C4-2B (cell line): Measurements from ENCODE around the gene WNK3.

Source experiments
- H3K27ac ChIP-seq: fragments of 450-650 bp; 2 replicates; pipeline ENCODE4 v1.5.1; 2017
- CTCF ChIP-seq: fragments of 450-650 bp; conservative IDR thresholded peaks from 2 replicates; pipeline ENCODE4 v1.5.1; 2017; ENCODE audit warnings: mild to moderate bottlenecking
- ZFX ChIP-seq: fragments of 450-650 bp; IDR thresholded peaks from 2 replicates; pipeline ENCODE4 v1.6.1; 2017

The WNK3 gene

GRCh38 chrX:54208531-54208930, 149.3 kb downstream of the WNK3 start:
- no peak for TF ChIP-seq ZFX
- no peak for TF ChIP-seq CTCF
- no peak overlapping the region for H3K27ac ChIP-seq

- H3K27ac ChIP-seq: no peak overlapping the region
Measured at GRCh38 chrX:54198262-54198661, 159.6 kb downstream of the WNK3 start.

GRCh38 chrX:54194982-54195588, 162.8 kb downstream of the WNK3 start:
- no peak for TF ChIP-seq CTCF
- no peak for TF ChIP-seq ZFX
- no peak overlapping the region for H3K27ac ChIP-seq

More at GRCh38 chrX:54198262-54198661, 159.6 kb downstream of the WNK3 start:
- TF ChIP-seq ZFX: no peak
- TF ChIP-seq CTCF: no peak

GRCh38 chrX:54193085-54193821, 164.6 kb downstream of the WNK3 start:
- TF ChIP-seq ZFX: no peak
- no peak for TF ChIP-seq CTCF
- H3K27ac ChIP-seq: no peak overlapping the region

GRCh38 chrX:54184474-54184873, 173.4 kb downstream of the WNK3 start:
- TF ChIP-seq ZFX: no peak
- no peak for TF ChIP-seq CTCF

GRCh38 chrX:54182864-54183613, 174.8 kb downstream of the WNK3 start, which contains the start of gene FAM120C:
TSS of gene FAM120C (minus strand) at chrX:54183254. CDS start at chrX:54183198, 56 bp downstream.
- no peak for TF ChIP-seq CTCF
- TF ChIP-seq ZFX: 0 out of 2 replicates have a peak, but pooled peaks have one; percentile 37
- H3K27ac ChIP-seq: peak within 1 kb of the TSS; percentile 100

More at GRCh38 chrX:54184474-54184873, 173.4 kb downstream of the WNK3 start:
- no peak overlapping the region for H3K27ac ChIP-seq
